ENCODE measurements around the gene EFNA4. TPM values are rescaled to one million over a fixed set of nuclear protein-coding genes. Genes with fewer than 3 reads are reported as not detected.

The EFNA4 gene
- total and polyA plus RNA-seq, 2 of the 4 experiments (the other 2 are of a cell fraction): 3.8 to 11.8 TPM

DNA sequence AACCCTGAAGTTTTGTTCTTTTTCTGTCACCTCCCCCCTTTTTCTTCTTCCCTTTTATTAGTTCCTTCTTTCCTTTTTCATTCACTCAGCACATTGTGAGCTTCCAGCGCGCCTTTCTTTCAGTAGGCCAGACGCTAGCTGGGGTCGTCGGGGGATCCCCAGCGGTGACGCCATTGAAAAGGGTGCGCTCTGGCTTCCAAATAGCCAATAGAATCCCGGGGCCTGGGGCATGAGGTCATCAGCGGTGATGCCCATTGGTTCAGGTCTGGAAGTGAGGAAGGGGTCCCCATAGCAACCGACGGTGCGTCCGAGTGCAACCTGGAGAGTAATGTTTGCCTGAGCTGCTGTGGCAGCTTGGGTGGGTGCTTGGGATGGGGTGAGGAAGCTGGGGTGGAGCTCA, 8.2 kb downstream of the EFNA4 start:
- Histone ChIP-seq H4K20me1 (ENCODE audit: insufficient read depth, low read length) (no peaks in the 10 kb centered on the region), H3K14ac (replicated peaks; ENCODE audit: low read depth, low read length) (no peak overlapping the region), H2AK5ac (ENCODE audit: low read depth, low read length) (no peak overlapping the region), H3K4ac (ENCODE audit: low read depth, low read length) (no peak overlapping the region), H2BK5ac (ENCODE audit: low read depth, low read length, poor library complexity, severe bottlenecking) (no peak overlapping the region), H3K4me3 (ENCODE audit: insufficient read depth, low read depth, low read length) (no peak overlapping the region), H4K91ac (ENCODE audit: insufficient read depth, low read depth, low read length) (no peak overlapping the region), H3K36me3 (ENCODE audit: control insufficient read depth, insufficient read depth, low read length) (peaks cover 17% of the 10 kb centered on the region; the same call in 1 of the 2 replicates), H3K79me1 (ENCODE audit: low read depth in 1 of 2, low read length in 2 of 2) (no peaks in the 10 kb centered on the region), H2BK120ac (ENCODE audit: low read depth, low read length) (no peak overlapping the region), H4K8ac (ENCODE audit: low read depth in 2 of 2, low read length in 2 of 2) (0 out of 4 replicates have a peak overlapping the region, but pooled peaks of 1 of the 2 experiments have one; percentile 12), H3K23ac (ENCODE audit: low read depth, low read length) (no peak overlapping the region; the same call in 1 of the 2 replicates), H3K9me3 (ENCODE audit: control insufficient read depth, insufficient read depth, low read length) (no peaks in the 10 kb centered on the region), H2BK20ac (ENCODE audit: low read depth, low read length) (no peak overlapping the region), H3K27me3 (ENCODE audit: control insufficient read depth, insufficient read depth, low read length) (peaks cover 23% of the 10 kb centered on the region), H3K9me1 (ENCODE audit: insufficient read depth, low read length) (0 out of 2 replicates have a peak, but pooled peaks cover 5% of the 10 kb centered on the region), H3K18ac (ENCODE audit: low read depth, low read length) (no peak overlapping the region), H2AK9ac (replicated peaks; ENCODE audit: low read depth, low read length, poor library complexity) (no peak overlapping the region), H2BK15ac (ENCODE audit: low read depth, low read length) (no peak overlapping the region), H3K4me1 (ENCODE audit: control insufficient read depth, insufficient read depth, low read length) (peaks cover 5% of the 10 kb centered on the region; the same call in 1 of the 2 replicates), H3K56ac (ENCODE audit: extremely low read depth, insufficient read depth, low read length) (no peak overlapping the region), H2AFZ (replicated peaks; ENCODE audit: low read length, poor library complexity) (no peak overlapping the region), H3K9ac (ENCODE audit: low read depth, low read length) (no peak overlapping the region), H3K4me2 (ENCODE audit: low read depth, low read length) (no peak overlapping the region), H3K27ac (ENCODE audit: insufficient read depth, low read length) (no peak overlapping the region), H4K5ac (ENCODE audit: low read depth, low read length) (no peak overlapping the region)
- in situ Hi-C loops (cut with MboI; ENCODE audit: low sequenced_read_pairs): no loop called here
- CTCF ChIA-PET: interaction anchor here (1.4 kb wide), 1 partner anchor 20 kb away, joined by 3 read pairs; no protein-coding TSS in a partner anchor
- POLR2A ChIA-PET (ENCODE audit: unreplicated experiment): no interaction called here
- dilution Hi-C loops (cut with HindIII; ENCODE audit: low sequenced_read_pairs, unreplicated experiment): no loop called here
- ATAC-seq (ENCODE audit: low read depth) (no peak), DNase-seq (no peak)
- no CpG with 5 or more reads among the region's 14 CpGs for WGBS, 2 experiments (ENCODE audit: extremely low coverage in 2 of 2, insufficient read length in 1 of 2)
- TF ChIP-seq USF2 (IDR thresholded peaks at IDR 0.05; ENCODE audit: low read depth, low read length): no peak
- no peak for TF ChIP-seq FOS (IDR thresholded peaks at IDR 0.05; ENCODE audit: low read depth, low read length)
- TF ChIP-seq RAD21 (IDR thresholded peaks at IDR 0.05; ENCODE audit: low read length): no peak
- no peak for TF ChIP-seq SMC3 (IDR thresholded peaks at IDR 0.05; ENCODE audit: low read depth, low read length)
- TF ChIP-seq BHLHE40 (IDR thresholded peaks at IDR 0.05; ENCODE audit: low read depth, low read length): no peak
- TF ChIP-seq, protein P1, sequence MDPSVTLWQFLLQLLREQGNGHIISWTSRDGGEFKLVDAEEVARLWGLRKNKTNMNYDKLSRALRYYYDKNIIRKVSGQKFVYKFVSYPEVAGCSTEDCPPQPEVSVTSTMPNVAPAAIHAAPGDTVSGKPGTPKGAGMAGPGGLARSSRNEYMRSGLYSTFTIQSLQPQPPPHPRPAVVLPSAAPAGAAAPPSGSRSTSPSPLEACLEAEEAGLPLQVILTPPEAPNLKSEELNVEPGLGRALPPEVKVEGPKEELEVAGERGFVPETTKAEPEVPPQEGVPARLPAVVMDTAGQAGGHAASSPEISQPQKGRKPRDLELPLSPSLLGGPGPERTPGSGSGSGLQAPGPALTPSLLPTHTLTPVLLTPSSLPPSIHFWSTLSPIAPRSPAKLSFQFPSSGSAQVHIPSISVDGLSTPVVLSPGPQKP (IDR thresholded peaks at IDR 0.05; ENCODE audit: borderline replicate concordance, low read depth, low read length): no peak
- no peak for TF ChIP-seq CEBPB (IDR thresholded peaks at IDR 0.05; ENCODE audit: low read depth, low read length)
- intact Hi-C loops (cut with micrococcal nuclease): no loop called here
- BruUV-seq (replicated peaks): no TSS peak
